RWPE2 (cell line): ENCODE results near the gene ARHGEF1.

ENCODE experiments used
- ATAC-seq: fragments of 200-7000 bp; cut with Tn5 transposase; 3 replicates; pipeline ENCODE4 v1.9.1; 2021; ENCODE audit warnings: low read depth
- DNase-seq: peaks from one replicate; pipeline ENCODE4 v3.0.0-alpha.2; 2020; ENCODE audit warnings: low spot score
- H3K27ac ChIP-seq: fragments of 450-650 bp; 2 replicates; pipeline ENCODE4 v1.5.1; 2017; ENCODE audit warnings: mild to moderate bottlenecking; ENCODE audit not compliant: poor library complexity, severe bottlenecking
- H3K27me3 ChIP-seq: fragments of 250-450 bp; sonication (Bioruptor Pico); 2 replicates; pipeline ENCODE4 v1.5.1; 2021; ENCODE audit warnings: mild to moderate bottlenecking, moderate library complexity; ENCODE audit not compliant: insufficient read depth, poor library complexity, severe bottlenecking
- H3K36me3 ChIP-seq: fragments of 250-450 bp; sonication (Bioruptor Pico); 2 replicates; pipeline ENCODE4 v1.5.1; 2020; ENCODE audit warnings: low read depth, mild to moderate bottlenecking, moderate library complexity
- H3K4me1 ChIP-seq: fragments of 250-450 bp; sonication (Bioruptor Pico); 2 replicates; pipeline ENCODE4 v1.5.1; 2021; ENCODE audit warnings: mild to moderate bottlenecking, moderate library complexity; ENCODE audit not compliant: insufficient read depth, poor library complexity, severe bottlenecking
- H3K4me3 ChIP-seq: fragments of 250-450 bp; sonication (Bioruptor Pico); 2 replicates; pipeline ENCODE4 v1.5.1; 2021; ENCODE audit warnings: mild to moderate bottlenecking, moderate library complexity; ENCODE audit not compliant: severe bottlenecking
- H3K9me3 ChIP-seq: fragments of 250-450 bp; sonication (Bioruptor Pico); 2 replicates; pipeline ENCODE4 v1.5.1; 2021; ENCODE audit warnings: mild to moderate bottlenecking, moderate library complexity; ENCODE audit not compliant: severe bottlenecking
- CTCF ChIP-seq: fragments of 450-650 bp; IDR thresholded peaks from one replicate; pipeline ENCODE4 v1.5.1; 2017; ENCODE audit warnings: mild to moderate bottlenecking, moderate library complexity; ENCODE audit not compliant: poor library complexity, severe bottlenecking

The ARHGEF1 gene

GRCh38 chr19:41859213-41859617, 23.8 kb upstream of the ARHGEF1 start:
- H3K36me3 ChIP-seq = peaks cover 39% of the 10 kb centered on the region
- peak overlapping the region; percentile 87 for H3K27ac ChIP-seq
- no peaks in the 10 kb centered on the region for H3K27me3 ChIP-seq
- peak overlapping the region; percentile 90 for H3K4me3 ChIP-seq
- TF ChIP-seq CTCF = no peak
- H3K4me1 ChIP-seq = peaks cover 13% of the 10 kb centered on the region
- ATAC-seq (no peak), DNase-seq (no peak)
- no peaks in the 10 kb centered on the region for H3K9me3 ChIP-seq

- ATAC-seq = peak; percentile 84
- H3K27me3 ChIP-seq = no peaks in the 10 kb centered on the region
Measured at GRCh38 chr19:41859618-41860418, 23.2 kb upstream of the ARHGEF1 start, which contains the start of gene RPS19. Gene RPS19 (plus strand): TSS chr19:41860255. CDS start chr19:41860775, 520 bp downstream.

GRCh38 chr19:41860419-41861115, 22.4 kb upstream of the ARHGEF1 start:
- Histone ChIP-seq H3K27ac (peak overlapping the region; percentile 87), H3K27me3 (no peaks in the 10 kb centered on the region), H3K4me3 (peak overlapping the region; percentile 90), H3K9me3 (no peaks in the 10 kb centered on the region), H3K4me1 (peaks cover 13% of the 10 kb centered on the region), H3K36me3 (peaks cover 52% of the 10 kb centered on the region)
- no peak for ATAC-seq
- no peak for TF ChIP-seq CTCF
- DNase-seq = no peak

More at GRCh38 chr19:41859618-41860418, 23.2 kb upstream of the ARHGEF1 start, which contains the start of gene RPS19:
- Histone ChIP-seq H3K36me3 (peaks cover 45% of the 10 kb centered on the region), H3K4me3 (peak within 1 kb of the TSS; percentile 90), H3K4me1 (peaks cover 13% of the 10 kb centered on the region), H3K27ac (peak within 1 kb of the TSS; percentile 87), H3K9me3 (no peaks in the 10 kb centered on the region)
- peak; percentile 95 for DNase-seq
- TF ChIP-seq CTCF = peak; percentile 66

- peak overlapping the region; percentile 87 for H3K27ac ChIP-seq
- TF ChIP-seq CTCF = no peak
- ATAC-seq (no peak), DNase-seq (no peak)
- peak overlapping the region; percentile 90 for H3K4me3 ChIP-seq
- peaks cover 59% of the 10 kb centered on the region for H3K36me3 ChIP-seq
- H3K4me1 ChIP-seq = peaks cover 13% of the 10 kb centered on the region
- H3K27me3 ChIP-seq = no peaks in the 10 kb centered on the region
- H3K9me3 ChIP-seq = no peaks in the 10 kb centered on the region
Measured at GRCh38 chr19:41861116-41861768, 21.7 kb upstream of the ARHGEF1 start.
